Mesenchymal stem cell (in vitro differentiated cells and primary cell): ENCODE measurements around the gene C1QL2.

Experiments
- DNase-seq: peaks from one replicate; pipeline ENCODE4 v3.0.0-alpha.2; 2013
- H2AFZ ChIP-seq: one replicate; pipeline ENCODE4 v1.6.1; 2013; ENCODE audit warnings: low read depth, mild to moderate bottlenecking, control low read depth, inconsistent platforms, low read length, moderate library complexity
- H2AK5ac ChIP-seq: 2 replicates; pipeline ENCODE4 v1.6.1; 2013; ENCODE audit warnings: low read length, moderate library complexity, mild to moderate bottlenecking, inconsistent platforms; ENCODE audit not compliant: severe bottlenecking
- H2BK120ac ChIP-seq: one replicate; pipeline ENCODE4 v1.6.1; 2013; ENCODE audit warnings: low read depth, mild to moderate bottlenecking, inconsistent platforms, low read length, moderate library complexity
- H2BK12ac ChIP-seq, 2 experiments: one replicate each; pipeline ENCODE4 v1.6.1; 2013; ENCODE audit warnings: inconsistent platforms in 2 of 2, low read length in 2 of 2, mild to moderate bottlenecking in 2 of 2, moderate library complexity in 2 of 2, control low read depth in 1 of 2
- H2BK15ac ChIP-seq: one replicate; pipeline ENCODE4 v1.6.1; 2013; ENCODE audit warnings: mild to moderate bottlenecking, low read depth, inconsistent platforms; ENCODE audit not compliant: poor library complexity, severe bottlenecking
- H2BK5ac ChIP-seq: 2 replicates; pipeline ENCODE4 v1.6.1; 2013; ENCODE audit warnings: low read depth, mild to moderate bottlenecking, low read length, control low read depth, inconsistent platforms; ENCODE audit not compliant: poor library complexity, severe bottlenecking
- H3K14ac ChIP-seq, 2 experiments: one replicate each; pipeline ENCODE4 v1.6.1; 2013; ENCODE audit warnings: inconsistent platforms in 2 of 2, low read length in 2 of 2, control low read depth in 1 of 2, mild to moderate bottlenecking in 1 of 2, moderate library complexity in 1 of 2
- H3K18ac ChIP-seq, 2 experiments: one replicate each; pipeline ENCODE4 v1.6.1; 2013; ENCODE audit warnings: inconsistent platforms in 2 of 2, low read length in 2 of 2, control low read depth in 1 of 2, low read depth in 1 of 2, mild to moderate bottlenecking in 1 of 2
- H3K23ac ChIP-seq, 2 experiments: one replicate each; pipeline ENCODE4 v1.6.1; 2013; ENCODE audit warnings: inconsistent platforms in 2 of 2, low read length in 2 of 2, mild to moderate bottlenecking in 2 of 2, moderate library complexity in 2 of 2, control low read depth in 1 of 2
- H3K27ac ChIP-seq: 2 replicates; pipeline ENCODE4 v1.5.1; 2013; ENCODE audit warnings: mild to moderate bottlenecking, moderate library complexity, low read length, control low read depth, inconsistent platforms; ENCODE audit not compliant: poor library complexity, severe bottlenecking
- H3K27me3 ChIP-seq, 2 experiments: 2 replicates each; pipeline versions ENCODE4 v1.6.1 to v1.7.0; 2013; ENCODE audit warnings: low read length in 2 of 2, mild to moderate bottlenecking in 2 of 2, moderate library complexity in 2 of 2, control low read depth in 1 of 2, inconsistent platforms in 1 of 2; ENCODE audit not compliant: control insufficient read depth in 1 of 2, insufficient read depth in 1 of 2
- H3K36me3 ChIP-seq, 2 experiments: 2 replicates each; pipeline versions ENCODE4 v1.6.1 to v1.7.0; 2013; ENCODE audit warnings: low read length in 2 of 2, control low read depth in 1 of 2, inconsistent platforms in 1 of 2, low read depth in 1 of 2, mild to moderate bottlenecking in 1 of 2; ENCODE audit not compliant: insufficient read depth in 2 of 2, control insufficient read depth in 1 of 2
- H3K4ac ChIP-seq, 2 experiments: one replicate each; pipeline ENCODE4 v1.6.1; 2013; ENCODE audit warnings: inconsistent platforms in 2 of 2, low read length in 2 of 2, mild to moderate bottlenecking in 2 of 2, moderate library complexity in 2 of 2, control low read depth in 1 of 2, low read depth in 1 of 2
- H3K4me1 ChIP-seq: 2 replicates; pipeline ENCODE4 v1.6.1; 2013; ENCODE audit warnings: low read depth, low read length, control low read depth; ENCODE audit not compliant: control insufficient read depth, insufficient read depth
- H3K4me2 ChIP-seq: 2 replicates; pipeline ENCODE4 v1.6.1; 2013; ENCODE audit warnings: low read length, mild to moderate bottlenecking, inconsistent platforms; ENCODE audit not compliant: poor library complexity, severe bottlenecking
- H3K4me3 ChIP-seq, 2 experiments: 2 replicates each; pipeline versions ENCODE4 v1.5.1 to v1.7.0; 2013; ENCODE audit warnings: low read length in 2 of 2, mild to moderate bottlenecking in 2 of 2, control low read depth in 1 of 2, low read depth in 1 of 2; ENCODE audit not compliant: insufficient read depth in 1 of 2
- H3K79me1 ChIP-seq: replicated peaks from 2 replicates; pipeline ENCODE4 v1.6.1; 2013; ENCODE audit warnings: mild to moderate bottlenecking, control low read depth, low read length, inconsistent platforms; ENCODE audit not compliant: poor library complexity, severe bottlenecking
- H3K9ac ChIP-seq: 2 replicates; pipeline ENCODE4 v1.7.0; 2013; ENCODE audit warnings: mild to moderate bottlenecking, low read length, moderate library complexity
- H3K9me3 ChIP-seq: 2 replicates; pipeline ENCODE4 v1.7.0; 2013; ENCODE audit warnings: mild to moderate bottlenecking, low read length; ENCODE audit not compliant: control insufficient read depth
- H4K8ac ChIP-seq: one replicate; pipeline ENCODE4 v1.6.1; 2013; ENCODE audit warnings: inconsistent platforms, mild to moderate bottlenecking, low read length, moderate library complexity
- H4K91ac ChIP-seq: one replicate; pipeline ENCODE4 v1.6.1; 2013; ENCODE audit warnings: mild to moderate bottlenecking, low read length, inconsistent platforms
- WGBS: methylation state at CpG from one replicate; pipeline ENCODE4 v1.1.7; 2013; ENCODE audit warnings: mixed read lengths; 5-methylcytosine and 5-hydroxymethylcytosine counted together

Gene C1QL2

DNA sequence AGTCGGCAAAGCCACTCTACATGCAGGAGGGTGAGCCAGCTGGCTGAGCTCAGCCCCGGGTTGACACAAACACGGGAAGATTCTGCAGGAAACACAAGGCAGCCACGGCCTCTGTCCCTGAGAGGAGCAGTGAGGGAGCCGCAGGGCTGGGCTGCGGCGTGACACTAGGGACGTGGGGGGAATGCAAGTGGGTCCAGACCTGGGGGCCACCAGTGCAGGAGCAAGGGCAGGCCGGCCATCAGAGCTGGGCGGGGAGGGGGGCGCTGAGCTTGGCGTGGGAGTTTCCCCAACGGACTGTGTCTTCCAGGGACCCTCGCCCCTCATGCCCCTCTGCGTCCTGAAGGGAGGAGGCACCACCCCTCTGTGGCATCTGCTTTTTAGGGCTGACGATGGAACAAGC lies 12.0 kb upstream of the C1QL2 start:
- Histone ChIP-seq H4K91ac (no peak overlapping the region), H2BK15ac (no peak overlapping the region), H3K4me3 (no peak overlapping the region), H2BK5ac (no peak overlapping the region), H3K27me3 (peaks cover 22 to 48% of the 10 kb centered on the region in 2 experiments), H3K9ac (no peak overlapping the region), H3K27ac (no peak overlapping the region), H3K18ac (no peak overlapping the region), H3K4ac (no peak overlapping the region), H2BK120ac (no peak overlapping the region), H4K8ac (no peak overlapping the region), H3K23ac (no peak overlapping the region), H3K36me3 (no peaks in the 10 kb centered on the region), H3K4me2 (no peak overlapping the region), H3K9me3 (no peaks in the 10 kb centered on the region), H3K79me1 (no peaks in the 10 kb centered on the region), H3K4me1 (no peaks in the 10 kb centered on the region), H2BK12ac (no peak overlapping the region), H2AK5ac (no peak overlapping the region), H2AFZ (no peak overlapping the region), H3K14ac (no peak overlapping the region)
- 75% methylated on average over 16 of the region's 16 CpGs for WGBS
- DNase-seq = no peak

DNA sequence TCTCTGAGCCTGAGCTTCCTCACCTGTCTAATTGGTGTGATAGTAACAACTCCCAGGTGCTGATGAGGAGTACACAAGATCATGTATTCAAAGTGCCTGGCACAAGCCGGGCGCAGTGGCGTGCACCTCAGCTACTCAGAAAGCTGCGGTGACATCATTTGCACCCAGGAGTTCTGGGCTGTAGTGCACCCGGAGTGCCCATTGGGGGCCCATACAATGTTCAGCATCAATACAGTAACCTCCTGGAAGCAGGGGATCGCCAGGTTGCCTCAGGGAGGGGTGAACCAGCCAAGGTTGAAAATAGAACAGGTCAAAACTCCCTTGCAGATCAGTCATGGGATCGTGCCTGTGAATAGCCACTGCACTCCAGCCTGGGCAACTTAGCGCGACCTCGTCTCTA lies 11.2 kb upstream of the C1QL2 start:
- Histone ChIP-seq H3K4me1 (no peaks in the 10 kb centered on the region), H4K8ac (no peak overlapping the region), H3K14ac (no peak overlapping the region), H3K4me2 (no peak overlapping the region), H3K4ac (no peak overlapping the region), H2BK12ac (no peak overlapping the region), H3K79me1 (no peaks in the 10 kb centered on the region), H2AFZ (no peak overlapping the region), H3K27ac (no peak overlapping the region), H2BK5ac (no peak overlapping the region), H2AK5ac (no peak overlapping the region), H3K23ac (no peak overlapping the region), H3K9ac (no peak overlapping the region), H3K36me3 (no peaks in the 10 kb centered on the region), H2BK120ac (no peak overlapping the region), H3K18ac (no peak overlapping the region), H4K91ac (no peak overlapping the region), H3K27me3 (peaks cover 29 to 54% of the 10 kb centered on the region in 2 experiments), H3K4me3 (no peak overlapping the region), H3K9me3 (no peaks in the 10 kb centered on the region), H2BK15ac (no peak overlapping the region)
- DNase-seq = no peak
- 71% methylated on average over 10 of the region's 10 CpGs for WGBS

DNA sequence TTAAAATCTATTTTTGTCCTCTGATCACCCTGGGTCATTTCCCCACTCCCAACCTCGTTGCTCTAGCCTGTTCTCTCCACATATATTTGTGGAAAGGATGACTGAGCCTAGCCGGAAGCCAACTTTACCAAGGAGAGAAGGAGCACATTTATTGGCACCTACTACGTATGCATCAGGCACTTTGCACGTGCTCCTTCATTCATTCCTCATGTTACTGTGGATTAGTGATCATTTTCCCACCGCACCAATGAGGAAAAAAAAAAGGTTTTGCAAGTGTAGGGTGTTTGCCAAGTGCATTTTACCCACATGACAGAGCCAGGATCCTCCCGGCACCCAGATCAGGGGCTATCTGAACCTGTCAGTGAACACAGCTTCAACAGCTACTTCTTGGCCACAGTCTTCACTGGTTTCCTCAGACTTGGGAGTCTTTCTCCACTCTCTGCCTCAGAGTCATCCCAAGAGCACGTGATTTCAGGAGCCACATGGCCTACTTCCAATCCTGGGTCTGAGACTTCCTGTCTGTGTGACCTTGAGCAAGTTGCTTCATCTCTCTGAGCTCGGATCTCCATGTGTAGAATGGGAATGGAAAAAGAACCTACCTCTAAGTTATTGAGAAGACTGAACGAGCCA lies 1.9 kb upstream of the C1QL2 start:
- Histone ChIP-seq H4K8ac (no peak overlapping the region), H3K4ac (no peak overlapping the region), H2AK5ac (no peak overlapping the region), H3K4me1 (peaks cover 17% of the 10 kb centered on the region), H2AFZ (no peak overlapping the region), H3K27ac (no peak overlapping the region), H3K27me3 (peaks cover 78 to 85% of the 10 kb centered on the region in 2 experiments), H2BK15ac (no peak overlapping the region), H3K36me3 (no peaks in the 10 kb centered on the region), H3K4me2 (no peak overlapping the region), H4K91ac (no peak overlapping the region), H3K14ac (no peak overlapping the region), H3K23ac (no peak overlapping the region), H3K9ac (no peak overlapping the region), H2BK5ac (no peak overlapping the region), H2BK12ac (no peak overlapping the region), H3K9me3 (no peaks in the 10 kb centered on the region), H3K18ac (no peak overlapping the region), H3K79me1 (no peaks in the 10 kb centered on the region), H3K4me3 (no peak overlapping the region), H2BK120ac (no peak overlapping the region)
- no peak for DNase-seq
- WGBS = 67% methylated on average over 7 of the region's 9 CpGs

DNA sequence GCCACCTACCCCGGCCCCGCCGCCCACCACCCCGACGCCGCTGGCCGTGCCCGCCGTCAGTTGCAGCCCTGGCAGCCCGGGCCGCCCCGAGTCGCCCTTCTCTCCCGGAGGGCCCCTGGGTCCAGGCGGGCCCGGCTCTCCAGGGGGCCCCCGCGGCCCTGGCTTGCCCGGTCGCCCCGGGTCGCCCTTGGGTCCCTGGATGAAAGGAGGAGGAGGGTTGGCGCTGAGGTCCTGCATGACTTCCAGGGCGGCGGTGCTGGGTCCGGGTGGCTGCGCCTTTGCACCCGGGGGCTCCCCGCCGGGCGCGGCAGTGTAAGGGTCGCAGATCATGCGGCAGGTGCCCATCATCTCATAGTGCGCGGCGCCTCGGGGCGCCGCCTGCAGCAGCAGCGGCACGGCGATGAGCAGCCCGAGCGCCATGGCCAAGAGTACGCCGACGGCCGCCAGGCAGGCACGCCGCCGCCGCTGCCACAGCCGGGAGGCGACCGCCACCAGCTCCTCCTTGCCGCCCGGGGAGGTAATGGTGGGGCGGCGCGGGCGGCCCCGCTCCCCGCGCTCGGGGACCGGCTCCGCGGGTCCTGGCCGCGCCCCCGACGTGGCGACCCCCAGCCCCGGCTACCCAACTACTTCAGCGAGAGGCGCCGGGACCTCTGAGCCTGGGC lies 570 bp downstream of the C1QL2 start:
- Histone ChIP-seq H2BK5ac (no peak overlapping the region), H4K91ac (no peak overlapping the region), H4K8ac (no peak overlapping the region), H3K23ac (no peak overlapping the region), H2BK12ac (no peak overlapping the region), H3K27ac (no peak overlapping the region), H3K36me3 (no peaks in the 10 kb centered on the region), H3K27me3 (peaks cover 86 to 98% of the 10 kb centered on the region in 2 experiments), H3K4me1 (peaks cover 18% of the 10 kb centered on the region), H3K9me3 (no peaks in the 10 kb centered on the region), H3K18ac (no peak overlapping the region), H3K79me1 (no peaks in the 10 kb centered on the region), H3K4me2 (peak overlapping the region; percentile 47), H2BK120ac (no peak overlapping the region), H3K4me3 (no peak overlapping the region), H2AK5ac (no peak overlapping the region), H2AFZ (no peak overlapping the region), H3K9ac (no peak overlapping the region), H3K14ac (no peak overlapping the region), H3K4ac (no peak overlapping the region), H2BK15ac (no peak overlapping the region)
- 5% methylated on average over 57 of the region's 78 CpGs for WGBS
- no peak for DNase-seq
